NCI-H510A (cell line): ENCODE data around the gene PRKAG2.
"Not testable (repeated sequence)": the region's sequence is repeated elsewhere in the genome, so short reads cannot be mapped to it uniquely, and the experiment has no call there.

Experiments used
- DNase-seq: peaks from one replicate; lab custom pipeline; 2025; lab: John Stamatoyannopoulos, UW

PRKAG2 gene

DNA sequence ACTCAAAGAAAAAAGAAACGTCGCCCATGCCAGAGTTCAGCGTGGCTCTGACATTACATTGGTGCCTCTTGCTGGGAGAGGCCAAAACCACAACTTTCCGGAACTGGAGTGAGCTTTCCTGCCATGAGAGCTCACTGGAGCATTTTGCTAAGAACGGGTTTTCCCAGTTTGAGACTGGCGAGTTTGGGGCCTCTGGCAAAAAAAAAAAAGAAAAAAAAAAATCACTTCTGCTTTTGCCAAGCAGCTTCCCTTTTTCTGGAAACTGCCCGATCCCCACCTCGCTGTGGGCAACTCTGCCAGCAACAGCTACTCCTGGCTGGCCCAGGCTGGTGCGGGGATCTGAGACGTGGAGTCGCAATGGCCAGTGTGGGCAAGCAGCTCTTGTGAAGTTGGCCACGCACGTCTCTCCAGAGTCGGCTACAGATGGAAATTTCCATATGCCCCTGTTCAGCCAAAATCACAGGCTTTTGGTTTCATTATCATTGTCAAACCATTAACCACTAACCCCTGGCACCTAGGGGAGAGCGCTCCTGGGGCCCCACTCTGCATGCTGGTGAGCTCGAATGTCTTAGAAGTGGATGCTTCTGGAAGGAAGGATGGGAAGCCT is 25.7 kb downstream of the PRKAG2 start:
- DNase-seq = no peak

DNA sequence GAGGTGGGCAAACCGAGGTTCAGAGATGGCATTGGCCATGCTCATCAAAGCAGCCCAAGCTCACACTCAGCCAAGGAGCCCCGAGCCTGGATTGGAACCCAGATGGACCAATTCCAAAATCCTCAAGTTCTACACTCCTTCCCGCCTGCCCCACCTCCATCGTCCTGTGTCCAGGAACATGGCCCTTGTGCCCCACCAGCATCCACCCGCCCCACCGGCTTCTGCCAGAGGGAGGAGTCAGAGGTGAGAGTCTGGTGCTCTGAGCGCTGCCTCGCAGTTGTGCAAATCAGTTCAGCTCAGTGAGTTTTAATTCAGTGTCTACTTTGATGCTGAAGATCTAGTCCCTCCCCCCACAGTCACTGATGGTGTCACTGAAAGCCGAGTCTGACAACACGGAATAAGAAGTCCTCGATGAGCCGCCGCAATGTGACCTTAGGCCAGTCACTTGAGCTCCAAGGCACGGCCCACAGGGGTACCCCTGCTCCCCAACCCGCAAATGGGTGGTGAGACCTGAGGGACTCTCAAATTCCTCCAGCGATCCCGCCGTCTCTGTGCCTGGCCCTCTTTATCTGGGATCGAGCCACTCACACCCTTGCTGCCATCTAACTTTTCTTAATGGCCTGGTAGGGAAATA is 26.3 kb downstream of the PRKAG2 start:
- no peak for DNase-seq

DNA sequence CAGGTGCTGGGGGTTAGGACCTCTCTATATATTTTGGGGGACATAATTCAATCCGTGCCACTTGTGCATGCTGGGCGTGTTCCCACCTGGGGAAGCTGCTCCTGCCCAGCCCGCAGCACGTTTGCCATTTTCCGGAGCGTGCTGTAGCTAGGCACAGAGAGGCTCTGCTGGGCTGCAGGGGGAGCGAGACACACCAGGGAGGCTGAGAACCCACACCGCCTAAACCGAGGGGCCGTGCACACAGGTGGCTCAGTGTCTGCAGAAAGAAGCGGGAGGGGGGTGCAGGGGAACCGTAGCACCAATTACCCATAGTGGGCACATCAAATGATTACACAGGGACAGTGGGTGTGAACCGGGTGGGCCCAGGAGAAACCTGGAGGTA is 27.0 kb downstream of the PRKAG2 start:
- DNase-seq = no peak

DNA sequence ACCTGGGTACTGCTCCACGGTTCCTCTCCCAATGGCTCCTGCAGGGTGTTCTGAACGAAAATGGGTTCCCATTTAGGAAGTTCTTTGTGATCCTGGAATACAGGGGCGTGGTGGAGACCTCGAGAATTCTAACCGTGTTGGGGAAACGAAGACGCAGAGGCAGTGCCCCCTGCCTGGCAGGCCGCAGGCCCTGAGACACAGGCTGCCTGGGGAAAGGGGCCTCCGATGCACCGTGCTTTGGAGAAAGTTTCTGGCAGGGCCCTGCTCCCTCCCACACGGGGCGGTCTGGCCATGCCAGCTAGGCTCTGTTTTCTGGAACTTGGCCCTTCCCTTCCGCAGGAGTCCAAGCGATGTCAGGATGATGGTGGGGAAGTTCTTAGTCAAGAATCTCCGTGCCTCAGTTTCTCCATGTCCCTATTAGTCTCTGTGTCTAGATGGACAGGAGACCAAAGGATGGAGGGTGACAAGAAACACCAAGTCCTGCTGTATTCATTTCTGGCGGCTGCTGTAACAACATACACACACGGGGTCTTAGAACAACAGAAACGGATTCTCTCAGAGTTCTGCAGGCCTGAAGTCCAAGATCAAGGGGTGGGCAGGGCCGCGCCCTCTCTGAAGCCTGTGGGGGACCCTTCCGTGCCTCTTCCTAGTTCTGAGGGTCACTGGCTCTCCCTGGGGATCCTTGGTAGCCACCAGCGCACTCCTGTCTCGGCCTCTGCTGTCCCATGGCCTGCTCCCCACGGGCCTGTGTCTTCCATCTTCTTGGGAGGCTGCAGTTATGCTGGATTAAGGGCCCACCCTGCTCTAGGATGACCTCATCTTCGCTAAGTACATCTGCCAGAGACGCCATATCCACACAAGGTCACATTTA is 27.7 kb downstream of the PRKAG2 start:
- DNase-seq = no peak

DNA sequence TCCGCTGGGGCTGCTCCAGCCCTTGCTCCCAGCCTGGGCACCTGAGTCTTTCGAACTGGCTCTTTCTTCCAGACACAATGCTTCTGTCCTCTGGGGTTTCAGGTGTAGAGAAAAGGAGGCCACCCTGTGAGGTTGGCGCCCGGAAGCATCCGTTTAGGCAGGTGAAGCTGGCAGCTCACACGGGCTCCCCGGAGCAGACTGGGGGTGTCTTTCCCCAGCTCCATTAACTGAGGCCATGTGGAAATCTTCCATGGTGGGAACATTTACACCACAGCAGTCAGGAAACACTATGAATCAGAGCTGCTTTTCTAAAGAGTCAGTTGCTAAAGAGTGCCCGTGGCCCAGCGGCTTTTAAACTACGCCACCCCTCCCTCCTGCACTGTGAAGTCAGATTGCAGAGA is 29.2 kb downstream of the PRKAG2 start:
- DNase-seq = no peak

DNA sequence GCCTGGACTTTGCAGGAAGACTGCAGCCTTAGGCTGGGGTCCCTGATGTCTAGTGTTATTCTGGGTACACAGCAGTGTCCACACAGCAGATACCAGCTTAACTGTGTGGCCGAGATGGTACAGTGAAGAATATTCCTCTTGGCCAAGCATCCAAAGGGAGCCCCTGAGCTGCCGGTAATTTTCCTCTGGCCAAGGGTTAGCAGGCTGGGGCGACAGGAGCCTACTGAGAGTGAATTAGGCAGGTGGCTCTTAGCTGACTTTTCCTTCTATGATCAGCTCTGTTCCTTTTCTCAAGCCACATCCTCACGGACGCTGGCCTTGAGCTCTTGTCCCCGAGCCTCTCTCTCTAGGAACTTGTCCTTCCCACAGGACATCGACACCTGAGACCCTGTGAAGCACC is 29.8 kb downstream of the PRKAG2 start:
- no peak for DNase-seq

DNA sequence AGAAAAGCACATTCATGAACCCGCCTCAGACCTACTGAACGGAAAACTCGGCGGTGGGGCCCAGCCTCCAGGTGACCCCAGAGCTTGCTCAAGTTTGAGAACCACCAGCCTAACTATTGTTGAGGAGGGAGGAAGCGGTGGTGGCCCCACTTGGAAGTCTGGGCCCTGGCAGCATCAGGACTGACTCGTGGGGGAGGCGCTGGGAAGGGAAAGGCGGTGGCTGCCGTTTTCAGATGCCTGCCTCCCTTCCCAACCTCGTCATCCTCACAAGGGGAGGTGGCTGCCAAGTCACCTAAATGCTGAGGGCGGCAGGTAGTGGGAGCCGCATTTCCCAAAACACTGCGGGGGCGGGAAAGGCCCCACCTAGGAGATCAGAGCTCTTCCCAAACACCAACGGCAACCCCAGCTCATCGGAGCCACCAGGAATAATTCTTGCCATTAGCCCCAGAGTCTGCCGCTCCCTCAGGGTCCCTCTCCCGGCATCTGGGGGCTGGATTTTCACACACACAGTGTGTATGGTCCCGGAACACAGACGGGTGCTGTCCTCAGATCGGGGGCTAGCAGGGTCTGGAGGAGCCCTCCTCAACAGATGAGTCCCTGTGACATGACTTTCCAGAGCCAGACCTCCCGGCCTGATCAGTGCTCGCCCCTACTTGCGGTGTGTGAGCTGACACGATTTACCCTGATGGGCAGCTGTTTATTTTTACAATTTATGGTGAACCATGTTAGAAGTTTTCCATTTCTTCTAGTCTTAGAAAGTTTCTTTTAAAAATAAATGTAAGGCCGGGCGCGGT is 31.3 kb downstream of the PRKAG2 start:
- no peak for DNase-seq

DNA sequence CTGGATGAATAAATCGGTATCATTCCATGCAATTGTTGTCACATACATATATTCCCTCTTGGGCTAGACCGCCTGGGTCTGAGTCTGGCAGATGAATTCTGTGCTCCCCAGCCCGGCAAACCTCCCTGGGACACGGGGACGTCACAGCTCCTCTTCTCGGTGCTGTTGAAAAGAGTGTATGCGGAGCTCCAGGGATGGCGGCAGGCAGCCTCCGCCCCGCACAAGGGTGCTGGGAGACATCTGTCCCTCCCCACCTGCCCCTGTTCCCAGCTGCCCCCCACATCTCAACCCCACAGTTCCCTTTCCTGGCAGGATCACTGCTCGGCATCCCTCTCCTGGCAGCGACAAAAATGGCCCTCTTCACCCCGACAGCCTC is 32.1 kb downstream of the PRKAG2 start:
- DNase-seq = no peak

DNA sequence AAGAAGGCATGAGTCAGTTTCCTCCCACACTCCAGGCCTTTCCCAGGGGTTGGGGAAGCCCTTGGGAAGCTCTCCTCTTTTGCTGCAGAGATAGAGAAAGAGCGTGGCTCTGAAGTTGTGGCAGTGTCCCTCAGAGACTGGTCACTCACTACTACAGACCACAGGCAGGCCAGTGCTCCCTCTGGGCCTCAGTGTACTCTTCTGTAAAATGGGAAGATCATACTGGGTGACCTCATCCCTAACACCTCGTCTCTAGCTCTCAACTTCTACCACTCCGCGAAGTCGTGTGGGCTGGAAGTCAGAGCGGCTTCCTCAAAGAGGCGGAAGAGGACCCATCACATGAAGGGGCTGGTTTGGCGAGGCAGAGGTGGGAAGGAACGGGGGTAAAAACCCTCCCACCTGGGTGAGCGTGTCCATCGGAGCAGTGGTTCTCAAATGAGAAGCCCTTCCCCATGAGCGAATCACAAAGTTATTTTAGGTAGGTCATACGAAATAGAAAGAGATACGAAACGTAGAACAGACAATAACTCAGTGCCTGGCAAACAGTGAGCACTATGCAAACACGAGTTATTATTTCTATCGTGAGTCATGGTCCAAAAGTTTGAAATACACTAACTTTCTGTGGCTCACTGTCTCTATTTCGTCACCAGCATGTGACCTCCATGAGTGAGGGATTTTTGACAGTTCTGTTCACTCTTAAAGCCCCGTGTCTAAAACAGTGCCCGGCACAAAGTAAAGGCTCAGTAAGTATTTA is 32.7 kb downstream of the PRKAG2 start:
- no peak for DNase-seq

DNA sequence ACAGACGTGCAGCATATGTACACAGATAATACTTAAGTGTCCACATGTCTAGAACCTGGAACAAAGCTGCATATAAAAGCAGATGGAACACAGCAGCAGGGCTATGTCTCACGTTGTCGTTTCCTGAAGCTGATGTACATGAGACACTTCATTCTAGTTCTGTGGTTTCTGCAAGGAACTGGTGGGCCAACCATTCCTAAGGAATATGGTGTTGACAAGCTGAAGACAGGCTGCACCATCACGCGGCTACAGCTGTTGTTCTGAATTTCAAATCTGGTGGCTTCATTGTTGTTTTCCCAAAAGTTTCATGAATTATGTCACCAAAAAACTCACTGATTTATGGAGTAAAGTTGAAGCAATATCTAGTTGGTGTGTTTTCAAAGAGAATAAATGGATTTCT is 33.7 kb downstream of the PRKAG2 start:
- no peak for DNase-seq

DNA sequence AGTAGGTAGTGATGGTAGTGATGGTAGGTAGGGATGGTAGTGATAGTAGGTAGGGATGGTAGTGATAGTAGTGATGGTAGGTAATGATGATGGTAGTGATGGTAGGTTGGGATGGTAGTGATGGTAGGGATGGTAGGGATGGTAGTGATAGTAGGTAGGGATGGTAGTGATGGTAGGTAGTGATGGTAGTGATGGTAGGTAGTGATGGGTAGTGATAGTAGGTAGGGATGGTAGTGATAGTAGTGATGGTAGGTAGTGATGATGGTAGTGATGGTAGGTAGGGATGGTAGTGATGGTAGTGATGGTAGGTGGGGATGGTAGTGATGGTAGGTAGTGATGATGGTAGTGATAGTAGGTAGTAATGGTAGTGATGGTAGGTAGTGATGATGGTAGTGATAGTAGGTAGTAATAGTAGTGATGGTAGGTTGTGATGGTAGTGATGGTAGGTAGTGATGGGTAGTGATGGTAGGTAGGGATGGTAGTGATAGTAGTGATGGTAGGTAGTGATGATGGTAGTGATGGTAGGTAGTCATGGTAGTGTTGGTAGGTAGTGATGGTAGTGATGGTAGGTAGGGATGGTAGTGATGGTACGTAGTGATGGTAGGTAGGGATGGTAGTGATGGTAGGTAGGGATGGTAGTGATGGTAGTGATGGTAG is 35.4 kb downstream of the PRKAG2 start:
- not testable (repeated sequence) for DNase-seq

DNA sequence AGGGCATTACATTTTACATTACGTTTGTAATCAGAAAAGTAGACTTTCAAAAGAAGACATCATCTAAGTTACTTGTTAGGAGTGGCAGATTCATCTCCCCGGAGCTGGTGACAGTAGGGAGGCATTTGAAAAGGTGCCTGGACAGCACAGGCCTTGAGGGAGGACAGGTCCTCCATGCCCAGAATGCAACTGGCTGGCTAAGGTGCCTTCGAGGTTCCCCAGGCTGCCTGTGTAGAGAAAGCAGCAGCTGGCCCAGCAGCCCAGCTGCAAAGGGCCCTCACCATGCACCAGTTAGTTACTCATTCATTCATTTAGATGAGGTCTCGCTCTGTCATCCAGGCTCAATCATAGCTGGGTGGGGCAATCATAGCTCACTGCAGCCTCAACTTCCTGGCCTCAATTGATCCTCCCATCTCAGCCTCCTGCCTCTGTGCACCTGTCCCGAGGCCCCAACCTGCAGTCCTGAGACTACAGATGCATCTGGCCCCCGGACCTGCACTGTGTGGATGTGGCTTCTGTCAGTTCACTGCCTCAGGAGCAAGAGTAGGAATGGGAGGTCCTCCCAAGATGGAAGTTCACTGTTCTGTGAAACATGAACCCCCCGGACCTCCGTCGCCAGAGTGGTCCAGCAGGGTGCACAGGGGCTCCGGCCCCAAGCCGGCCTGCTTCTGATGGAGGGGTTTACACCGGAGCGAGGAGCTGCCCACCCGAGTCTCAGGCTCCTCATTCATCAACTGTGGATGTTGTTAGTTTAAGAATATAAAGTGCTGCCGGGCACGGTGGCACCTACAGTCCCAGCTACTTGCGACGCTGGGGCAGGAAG is 36.6 kb downstream of the PRKAG2 start:
- DNase-seq = no peak

DNA sequence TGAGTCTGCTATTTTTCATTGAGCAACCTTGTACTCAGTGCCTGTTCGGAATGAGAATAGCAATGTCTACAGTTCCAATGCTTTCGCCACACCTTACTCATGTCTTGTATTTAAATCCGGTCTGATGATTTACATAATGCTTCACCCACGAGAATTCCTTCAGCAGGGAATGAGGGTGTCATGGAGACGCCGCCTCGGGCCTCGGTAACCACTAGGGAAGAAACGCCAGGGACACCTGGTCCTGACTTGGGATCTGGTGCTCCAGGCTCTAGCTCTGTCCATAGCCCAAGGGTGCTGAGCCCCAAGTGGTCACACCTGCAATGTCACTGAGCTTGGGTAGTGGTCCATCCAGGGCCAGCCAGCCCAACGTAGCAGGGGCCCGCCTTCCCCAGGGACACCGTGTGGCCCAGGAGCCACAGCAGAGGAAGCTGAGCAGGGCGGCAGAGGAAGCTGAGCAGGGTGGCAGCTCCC is 37.4 kb downstream of the PRKAG2 start:
- DNase-seq = no peak

DNA sequence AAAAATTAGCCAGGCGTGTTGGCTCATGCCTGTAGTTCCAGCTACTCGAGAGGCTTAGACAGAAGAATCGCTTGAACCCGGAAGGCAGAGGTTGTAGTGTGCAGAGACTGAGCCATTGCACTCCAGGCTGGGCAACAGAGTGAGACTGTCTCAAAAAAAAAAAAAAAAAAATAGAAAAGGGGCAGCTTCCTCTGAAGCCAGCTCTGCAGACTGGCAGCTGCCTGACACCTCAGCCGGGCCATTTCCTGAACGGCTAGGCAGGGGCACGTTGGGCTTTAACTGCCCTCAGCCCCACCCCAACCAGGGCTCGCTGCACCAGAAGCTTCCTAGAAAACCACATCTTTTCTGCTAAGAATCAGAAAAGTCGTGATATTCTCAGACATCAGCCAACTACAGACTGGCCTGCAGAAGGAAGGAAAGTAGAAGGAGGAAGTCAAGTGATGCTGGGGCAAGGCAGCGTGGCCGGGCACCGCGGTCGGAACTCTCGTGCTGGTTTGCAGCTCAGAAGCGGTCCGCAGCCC is 38.0 kb downstream of the PRKAG2 start:
- DNase-seq = no peak

DNA sequence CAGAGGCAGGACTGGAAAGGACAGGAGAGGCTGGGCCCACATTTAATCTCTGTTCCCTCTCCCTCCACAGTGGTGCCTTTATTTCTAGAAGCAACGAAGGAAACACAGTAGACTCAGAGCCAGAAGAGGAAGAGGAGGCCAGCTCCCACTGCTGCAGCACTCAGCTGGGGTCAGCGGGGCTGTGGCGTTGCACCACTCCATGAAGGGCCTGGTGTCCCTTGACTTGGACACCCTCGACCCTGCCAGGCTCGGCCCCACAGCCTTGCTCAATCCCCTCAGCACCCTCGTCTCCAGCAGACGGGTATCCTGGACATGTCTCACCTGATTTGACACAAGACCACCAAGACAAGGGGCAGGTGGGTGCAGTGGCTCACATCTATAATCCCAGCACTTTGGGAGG is 38.8 kb downstream of the PRKAG2 start:
- DNase-seq = no peak

DNA sequence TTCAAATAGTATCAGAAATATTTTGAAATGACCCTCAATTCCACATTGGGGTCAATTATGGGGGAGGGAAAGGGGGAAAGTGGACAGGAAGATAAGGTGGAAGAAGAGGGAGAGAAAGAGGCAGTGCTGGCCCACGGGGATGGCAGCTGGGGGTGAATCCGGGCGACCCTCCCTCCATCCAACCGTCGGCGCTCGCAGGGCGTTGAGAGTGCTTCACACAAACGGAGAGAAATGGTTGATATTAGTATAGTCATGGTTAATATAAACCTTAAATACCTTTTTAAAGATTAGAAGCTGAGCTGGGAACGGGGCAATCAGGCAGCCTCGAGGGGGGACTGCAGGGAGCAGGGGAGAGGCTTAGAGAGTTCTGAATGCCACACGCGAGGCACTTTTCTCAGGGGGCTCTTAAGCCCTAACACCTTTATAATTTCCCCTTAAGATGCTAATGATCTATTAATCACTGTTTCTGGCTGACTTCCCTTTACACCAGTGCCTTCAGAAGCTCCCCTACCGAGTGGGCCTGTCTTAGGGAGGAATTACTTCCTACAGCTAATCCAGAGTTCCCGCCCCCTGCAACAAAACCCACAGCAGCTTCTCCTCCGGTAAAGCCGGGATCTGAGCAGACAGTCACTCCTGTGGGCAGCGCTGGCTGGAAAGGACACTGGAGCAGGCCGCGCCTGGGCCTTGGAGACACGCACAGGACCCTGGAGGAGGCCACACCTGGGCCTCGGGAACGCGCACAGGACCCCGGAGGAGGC is 39.5 kb downstream of the PRKAG2 start:
- DNase-seq = no peak

DNA sequence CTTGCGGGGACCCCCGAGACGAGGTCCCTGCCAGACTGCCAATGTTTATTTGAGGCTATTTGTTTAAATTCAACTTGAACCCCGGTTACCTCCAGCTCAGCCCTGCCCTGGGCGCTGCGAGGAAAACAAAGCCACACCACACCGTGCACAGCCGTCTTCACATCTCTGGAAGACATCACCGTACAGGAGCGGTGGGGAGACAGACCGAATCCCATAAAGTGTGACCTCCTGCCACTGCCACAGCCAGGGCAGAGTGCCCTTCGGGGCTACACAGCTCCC is 40.0 kb downstream of the PRKAG2 start:
- no peak for DNase-seq

DNA sequence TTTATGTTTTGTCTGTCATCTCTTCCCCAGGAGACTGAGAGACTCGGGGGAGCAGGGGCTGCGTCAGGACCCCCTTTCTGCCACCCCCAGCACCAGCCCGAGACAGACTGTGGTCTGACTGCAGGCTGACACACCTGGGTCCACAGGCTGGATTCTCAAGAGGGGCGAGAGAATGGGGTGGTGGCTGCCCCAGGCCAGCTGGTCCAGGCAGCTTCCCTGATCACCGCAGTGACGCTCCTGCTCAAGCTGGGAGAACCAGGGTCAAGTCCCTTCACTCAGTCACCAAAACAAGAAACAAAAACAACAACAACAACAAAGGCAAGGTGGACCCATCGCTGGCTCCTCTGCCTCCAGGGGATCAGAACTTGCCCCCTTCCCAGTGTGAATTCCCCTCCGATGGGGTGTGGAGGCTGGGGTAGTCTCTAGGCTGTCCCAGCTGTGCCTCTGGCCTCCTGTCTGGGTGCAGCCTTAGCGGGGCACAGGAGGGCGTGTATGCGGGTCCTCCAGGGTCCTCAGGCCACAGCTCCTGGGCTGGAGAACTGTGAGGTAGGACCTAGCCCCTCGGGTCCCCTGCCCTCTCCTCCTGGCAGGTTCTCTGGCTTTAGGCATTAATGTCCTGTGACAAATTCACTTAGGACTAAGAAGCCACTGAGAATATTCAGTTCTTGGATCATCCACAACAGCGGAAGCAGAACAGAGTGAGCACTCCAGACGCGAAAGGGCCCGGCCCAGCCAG is 40.6 kb downstream of the PRKAG2 start:
- DNase-seq = no peak

DNA sequence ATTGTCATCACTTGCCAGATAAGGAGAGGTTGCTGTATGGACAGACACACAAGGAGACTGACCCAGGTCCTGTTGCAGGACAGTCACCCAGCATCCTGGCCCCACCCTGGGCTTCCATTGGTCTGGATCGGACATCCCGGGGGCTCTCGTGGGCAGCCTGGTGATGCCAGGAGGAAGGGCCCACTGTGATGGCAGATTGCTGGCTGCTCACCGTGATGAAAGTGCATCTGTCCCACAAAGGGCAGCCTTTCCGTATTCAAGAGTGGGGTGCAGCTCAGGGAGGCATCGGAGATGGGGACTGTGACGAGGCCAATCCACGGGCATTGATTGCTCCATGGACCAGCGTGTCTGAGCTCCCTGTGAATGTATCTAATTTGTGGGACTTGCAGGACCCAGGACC is 41.3 kb downstream of the PRKAG2 start:
- DNase-seq = no peak
